ENCODE results near the gene CXCL14.

Gene CXCL14

DNA sequence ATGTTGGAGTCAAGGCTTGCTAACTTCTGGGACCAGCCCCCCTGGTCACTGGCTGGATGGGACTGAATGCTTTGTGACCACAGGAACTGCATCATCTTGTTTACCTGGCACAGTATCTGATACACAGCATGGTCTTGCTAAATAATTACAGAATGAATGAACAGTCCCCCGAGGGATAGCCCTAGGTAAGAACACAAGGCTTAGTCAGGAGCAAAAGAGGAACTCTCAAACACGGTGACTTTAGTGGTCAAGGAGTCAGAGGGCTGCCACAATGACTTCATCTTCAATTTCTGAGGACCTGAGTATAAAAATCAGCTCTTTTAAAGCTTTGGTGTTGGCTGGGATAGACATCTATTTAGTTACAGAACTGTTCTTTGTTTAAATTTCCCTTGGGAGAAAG lies 15.1 kb upstream of the CXCL14 start:
- H3K4me1 ChIP-seq (ENCODE audit: insufficient read depth, low read length): no peaks in the 10 kb centered on the region
- H3K79me2 ChIP-seq (ENCODE audit: insufficient read depth, low read length): no peaks in the 10 kb centered on the region
- H3K9me3 ChIP-seq (ENCODE audit: insufficient read depth, low read length, severe bottlenecking): no peaks in the 10 kb centered on the region
- H3K4me2 ChIP-seq (ENCODE audit: insufficient read depth, low read length): no peak overlapping the region
- H3K27ac ChIP-seq (ENCODE audit: low read length): no peak overlapping the region
- DNase-seq (no peak), ATAC-seq (ENCODE audit: insufficient read depth, low read depth) (no peak)
- H4K20me1 ChIP-seq (ENCODE audit: insufficient read depth, low read length): peaks cover 9% of the 10 kb centered on the region; the same call in 1 of the 2 replicates
- peaks cover 28% of the 10 kb centered on the region for H3K27me3 ChIP-seq (ENCODE audit: insufficient read depth, low read length, poor library complexity)
- no peaks in the 10 kb centered on the region for H3K36me3 ChIP-seq (ENCODE audit: insufficient read depth, low read length)
- no peak overlapping the region for H2AFZ ChIP-seq (ENCODE audit: low read depth, low read length)
- TF ChIP-seq EZH2 (IDR thresholded peaks at IDR 0.05; ENCODE audit: borderline replicate concordance, low read depth, low read length, severe bottlenecking): no peak
- TF ChIP-seq, protein P1, sequence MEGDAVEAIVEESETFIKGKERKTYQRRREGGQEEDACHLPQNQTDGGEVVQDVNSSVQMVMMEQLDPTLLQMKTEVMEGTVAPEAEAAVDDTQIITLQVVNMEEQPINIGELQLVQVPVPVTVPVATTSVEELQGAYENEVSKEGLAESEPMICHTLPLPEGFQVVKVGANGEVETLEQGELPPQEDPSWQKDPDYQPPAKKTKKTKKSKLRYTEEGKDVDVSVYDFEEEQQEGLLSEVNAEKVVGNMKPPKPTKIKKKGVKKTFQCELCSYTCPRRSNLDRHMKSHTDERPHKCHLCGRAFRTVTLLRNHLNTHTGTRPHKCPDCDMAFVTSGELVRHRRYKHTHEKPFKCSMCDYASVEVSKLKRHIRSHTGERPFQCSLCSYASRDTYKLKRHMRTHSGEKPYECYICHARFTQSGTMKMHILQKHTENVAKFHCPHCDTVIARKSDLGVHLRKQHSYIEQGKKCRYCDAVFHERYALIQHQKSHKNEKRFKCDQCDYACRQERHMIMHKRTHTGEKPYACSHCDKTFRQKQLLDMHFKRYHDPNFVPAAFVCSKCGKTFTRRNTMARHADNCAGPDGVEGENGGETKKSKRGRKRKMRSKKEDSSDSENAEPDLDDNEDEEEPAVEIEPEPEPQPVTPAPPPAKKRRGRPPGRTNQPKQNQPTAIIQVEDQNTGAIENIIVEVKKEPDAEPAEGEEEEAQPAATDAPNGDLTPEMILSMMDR (IDR thresholded peaks at IDR 0.05; ENCODE audit: borderline replicate concordance, extremely low read depth, low read length, poor library complexity, severe bottlenecking): no peak
- no peak overlapping the region for H3K4me3 ChIP-seq (ENCODE audit: low read depth in 1 of 2, low read length in 2 of 2)
- no peak overlapping the region for H3K9ac ChIP-seq (ENCODE audit: low read depth, low read length)

- Histone ChIP-seq H3K27ac (ENCODE audit: low read length) (no peak overlapping the region), H3K9me3 (ENCODE audit: insufficient read depth, low read length, severe bottlenecking) (no peaks in the 10 kb centered on the region), H3K4me1 (ENCODE audit: insufficient read depth, low read length) (no peaks in the 10 kb centered on the region), H3K36me3 (ENCODE audit: insufficient read depth, low read length) (no peaks in the 10 kb centered on the region), H3K4me2 (ENCODE audit: insufficient read depth, low read length) (no peak overlapping the region), H3K27me3 (ENCODE audit: insufficient read depth, low read length, poor library complexity) (peaks cover 27% of the 10 kb centered on the region), H3K4me3 (ENCODE audit: low read depth in 1 of 2, low read length in 2 of 2) (no peak overlapping the region), H4K20me1 (ENCODE audit: insufficient read depth, low read length) (peaks cover 9% of the 10 kb centered on the region; the same call in 1 of the 2 replicates), H3K79me2 (ENCODE audit: insufficient read depth, low read length) (no peaks in the 10 kb centered on the region), H3K9ac (ENCODE audit: low read depth, low read length) (no peak overlapping the region), H2AFZ (ENCODE audit: low read depth, low read length) (no peak overlapping the region)
- ATAC-seq (ENCODE audit: insufficient read depth, low read depth) (no peak), DNase-seq (no peak)
- TF ChIP-seq, protein P1 (IDR thresholded peaks at IDR 0.05; ENCODE audit: borderline replicate concordance, extremely low read depth, low read length, poor library complexity, severe bottlenecking): no peak
- TF ChIP-seq EZH2 (IDR thresholded peaks at IDR 0.05; ENCODE audit: borderline replicate concordance, low read depth, low read length, severe bottlenecking): no peak
These were observed 14.3 kb upstream of the CXCL14 start for GRCh38 chr5:135593141-135593540.

DNA sequence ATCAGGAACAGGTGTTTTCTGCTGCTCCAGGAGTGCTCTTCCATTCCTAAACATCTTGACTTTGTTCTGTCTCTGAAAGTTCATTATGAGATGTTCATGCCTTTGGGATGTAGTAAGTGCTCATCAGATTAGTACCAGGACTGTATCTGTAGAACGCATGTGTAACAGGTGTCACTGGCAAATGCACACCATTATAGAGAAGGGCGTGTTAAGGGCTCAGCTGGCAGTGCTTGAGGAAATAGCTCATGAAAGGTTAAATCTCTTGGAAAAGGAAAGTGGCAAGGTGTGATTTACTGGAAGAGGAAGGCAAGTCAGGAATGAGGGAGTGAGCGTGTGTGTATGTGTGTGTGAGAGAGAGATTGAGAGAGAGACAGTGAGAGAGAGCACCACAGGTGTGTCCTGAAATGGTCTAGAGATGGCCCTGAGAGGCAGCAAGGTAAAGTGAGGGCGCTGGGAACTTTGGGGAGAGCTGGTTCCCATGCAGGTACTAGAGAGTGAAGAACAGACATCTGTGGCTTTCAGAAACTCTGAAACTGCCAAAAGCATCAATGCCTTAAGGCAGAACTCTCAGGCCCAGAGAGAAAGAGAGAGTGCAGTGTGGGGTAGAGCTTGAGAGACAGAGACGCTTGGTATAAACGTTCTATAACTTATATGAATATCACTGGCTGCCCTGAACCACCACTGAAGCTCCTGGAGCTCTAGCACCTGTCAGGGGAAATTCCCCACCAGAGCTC lies 13.7 kb upstream of the CXCL14 start:
- TF ChIP-seq, protein P1 (IDR thresholded peaks at IDR 0.05; ENCODE audit: borderline replicate concordance, extremely low read depth, low read length, poor library complexity, severe bottlenecking): no peak
- no peak overlapping the region for H3K4me2 ChIP-seq (ENCODE audit: insufficient read depth, low read length)
- H4K20me1 ChIP-seq (ENCODE audit: insufficient read depth, low read length): peaks cover 9% of the 10 kb centered on the region; the same call in 1 of the 2 replicates
- no peak overlapping the region for H3K27ac ChIP-seq (ENCODE audit: low read length)
- H3K9me3 ChIP-seq (ENCODE audit: insufficient read depth, low read length, severe bottlenecking): no peaks in the 10 kb centered on the region
- no peaks in the 10 kb centered on the region for H3K36me3 ChIP-seq (ENCODE audit: insufficient read depth, low read length)
- no peaks in the 10 kb centered on the region for H3K4me1 ChIP-seq (ENCODE audit: insufficient read depth, low read length)
- no peak overlapping the region for H2AFZ ChIP-seq (ENCODE audit: low read depth, low read length)
- no peak overlapping the region for H3K4me3 ChIP-seq (ENCODE audit: low read depth in 1 of 2, low read length in 2 of 2)
- no peak overlapping the region for H3K9ac ChIP-seq (ENCODE audit: low read depth, low read length)
- H3K27me3 ChIP-seq (ENCODE audit: insufficient read depth, low read length, poor library complexity): peaks cover 32% of the 10 kb centered on the region
- DNase-seq (no peak), ATAC-seq (ENCODE audit: insufficient read depth, low read depth) (no peak)
- H3K79me2 ChIP-seq (ENCODE audit: insufficient read depth, low read length): no peaks in the 10 kb centered on the region

All from DND-41 (cell line).